Measurements from ENCODE around the gene TTLL11. TPM values are rescaled to one million over a fixed set of nuclear protein-coding genes. Genes with fewer than 3 reads are reported as not detected.

TTLL11 gene
- total RNA-seq, 1 donor from 2014 or later: 6.7 TPM

GRCh38 chr9:122110100-122110833 is 17.2 kb upstream of the TTLL11 start:
- DNase-seq: no peak

DNA sequence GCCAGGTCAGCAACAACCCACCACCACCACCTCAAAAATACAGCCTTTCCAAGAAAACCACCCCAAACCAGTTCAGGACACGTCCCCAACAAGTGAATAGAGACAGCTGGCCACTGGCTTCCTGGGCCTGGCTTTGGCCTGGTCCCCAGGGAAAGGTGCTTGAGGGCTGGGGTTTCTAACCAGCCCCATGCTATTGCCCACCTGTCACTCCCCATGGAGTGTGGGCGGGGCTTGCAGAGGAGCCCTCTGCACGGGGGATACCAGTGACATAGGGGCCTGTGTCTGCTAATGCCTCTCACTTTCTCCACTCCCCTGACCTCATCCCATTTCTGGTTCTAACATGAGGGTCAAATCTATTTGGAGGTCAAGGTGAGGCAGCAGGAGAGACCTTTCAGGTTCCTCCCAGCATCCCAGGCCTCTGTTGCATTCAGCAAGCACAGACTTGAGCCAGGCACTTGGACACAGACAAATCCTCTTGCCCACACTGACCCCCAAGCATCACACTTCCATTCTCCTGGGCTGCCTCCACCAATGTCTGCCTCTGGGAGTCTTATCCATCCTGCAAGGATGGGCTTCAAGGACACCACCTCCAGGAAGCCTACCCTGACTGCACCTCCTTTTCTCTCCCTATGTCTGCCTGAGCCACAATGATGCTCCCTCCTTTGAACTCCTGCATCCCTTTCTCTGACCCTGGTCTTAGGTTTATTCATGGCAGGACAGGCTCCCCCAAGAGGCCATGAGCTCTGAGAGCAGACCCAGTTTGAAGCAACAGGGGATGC is 16.1 kb upstream of the TTLL11 start:
- no peak for DNase-seq

DNA sequence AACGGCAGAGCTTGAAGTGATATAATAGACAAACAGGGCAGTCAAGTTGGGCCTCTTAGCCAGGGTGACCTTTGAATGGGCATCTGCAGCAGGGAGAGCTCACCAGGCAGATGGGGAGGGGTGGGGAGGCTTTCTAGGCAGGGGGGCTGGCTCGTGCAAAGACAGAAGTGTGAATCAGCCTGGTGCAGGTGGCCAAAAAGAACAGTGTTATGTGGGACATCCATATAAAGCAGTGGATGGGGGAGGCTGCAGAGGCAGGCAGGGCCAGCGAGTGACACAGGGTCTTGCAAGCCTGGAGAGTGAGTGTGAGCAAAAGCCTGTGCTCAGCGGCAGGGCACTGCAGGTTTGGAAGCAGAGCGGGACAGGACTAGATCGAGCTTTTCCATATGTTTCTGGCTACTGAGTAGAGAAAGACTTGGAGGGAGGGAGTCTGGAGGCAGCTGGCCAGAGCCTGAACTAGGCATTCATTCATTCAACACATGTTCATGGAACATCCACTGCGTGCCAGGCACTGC is 14.2 kb upstream of the TTLL11 start:
- DNase-seq: no peak

GRCh38 chr9:122106576-122106975 is 13.5 kb upstream of the TTLL11 start:
- DNase-seq: no peak

- DNase-seq: no peak
Measured at GRCh38 chr9:122103985-122104384, 10.9 kb upstream of the TTLL11 start.

DNA sequence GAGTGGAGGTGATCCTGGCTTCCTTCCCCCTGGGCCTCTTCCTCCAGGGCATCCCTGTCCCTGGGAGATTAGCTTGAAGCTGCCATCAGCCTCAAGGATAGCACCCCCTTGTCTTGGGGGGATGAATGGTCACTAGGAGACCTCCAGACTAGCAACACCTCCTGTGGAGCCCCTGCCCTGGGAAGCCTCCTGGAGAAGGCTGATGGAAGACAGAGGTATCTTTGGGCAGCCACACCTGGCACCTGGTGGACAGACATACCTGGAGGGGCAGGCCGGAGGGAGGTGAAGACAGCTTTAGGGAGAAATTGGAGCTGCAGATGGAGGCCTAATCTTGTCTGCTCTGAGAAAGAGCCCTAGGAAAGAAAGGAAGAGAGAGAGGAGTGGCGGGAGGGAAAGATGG is 9.0 kb upstream of the TTLL11 start:
- DNase-seq: no peak

- no peak for DNase-seq
Measured at GRCh38 chr9:122100756-122101155, 7.6 kb upstream of the TTLL11 start.

- peak; percentile 43 for DNase-seq
Measured at GRCh38 chr9:122099271-122099869, 6.3 kb upstream of the TTLL11 start.

DNA sequence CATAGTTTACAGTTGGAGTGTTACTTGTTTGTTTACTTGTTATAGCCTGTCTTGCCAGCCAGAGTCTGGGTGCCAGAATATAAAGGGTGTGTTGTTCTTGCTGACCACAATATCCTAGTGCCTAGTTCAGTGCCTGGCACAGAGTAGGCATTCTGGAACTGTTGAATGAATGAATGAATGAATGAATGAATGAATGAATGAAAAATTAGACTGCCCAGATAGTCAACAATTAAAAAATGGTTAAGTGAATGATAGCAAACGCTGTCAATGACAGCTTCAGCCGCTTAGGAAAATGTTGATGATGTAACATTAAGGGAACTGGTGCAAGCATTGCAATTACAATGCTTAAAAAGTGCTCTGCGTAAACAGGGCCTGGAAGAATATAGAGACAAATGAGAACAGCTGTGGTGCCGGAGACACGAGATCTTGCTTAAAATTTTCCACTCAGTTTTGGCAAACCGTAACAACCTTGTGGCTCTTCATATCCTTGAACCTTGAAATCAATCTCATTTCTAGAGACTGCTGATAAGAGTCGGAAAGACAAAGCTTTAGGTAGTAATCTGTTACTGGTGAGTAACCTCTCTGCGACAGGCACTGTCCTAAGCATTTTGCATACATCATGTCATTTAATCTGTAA is 4.7 kb upstream of the TTLL11 start:
- DNase-seq: no peak

GRCh38 chr9:122096620-122097415 is 3.7 kb upstream of the TTLL11 start:
- no peak for DNase-seq

- no peak for DNase-seq
Measured at GRCh38 chr9:122095010-122095767, 2.1 kb upstream of the TTLL11 start.

- no peak for DNase-seq
Measured at GRCh38 chr9:122091682-122092592, 1.2 kb downstream of the TTLL11 start.

DNA sequence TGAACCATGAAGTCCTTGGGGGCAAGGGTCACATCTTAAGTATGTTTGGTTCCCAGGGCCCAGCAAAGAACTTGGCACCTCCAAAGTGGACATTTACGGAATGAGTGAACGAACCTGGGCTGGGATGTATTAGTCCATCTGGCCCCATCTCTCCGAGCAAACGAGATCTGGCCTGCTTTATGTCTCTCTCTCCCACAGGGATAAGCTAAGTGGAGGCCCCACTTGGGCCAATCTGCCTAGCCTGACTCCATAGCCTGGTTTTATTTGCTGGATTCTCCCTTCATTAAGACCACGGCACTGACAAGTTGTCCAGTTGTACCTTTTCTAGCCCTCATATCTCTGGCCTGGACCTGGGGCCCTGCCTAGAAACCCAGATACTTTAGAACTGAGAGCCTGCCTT is 2.1 kb downstream of the TTLL11 start:
- no peak for DNase-seq

- no peak for DNase-seq
Measured at GRCh38 chr9:122090287-122090883, 2.7 kb downstream of the TTLL11 start.

- DNase-seq: no peak
Measured at GRCh38 chr9:122088880-122089706, 4.0 kb downstream of the TTLL11 start.

- no peak for DNase-seq
Measured at GRCh38 chr9:122087406-122088200, 5.5 kb downstream of the TTLL11 start.

DNA sequence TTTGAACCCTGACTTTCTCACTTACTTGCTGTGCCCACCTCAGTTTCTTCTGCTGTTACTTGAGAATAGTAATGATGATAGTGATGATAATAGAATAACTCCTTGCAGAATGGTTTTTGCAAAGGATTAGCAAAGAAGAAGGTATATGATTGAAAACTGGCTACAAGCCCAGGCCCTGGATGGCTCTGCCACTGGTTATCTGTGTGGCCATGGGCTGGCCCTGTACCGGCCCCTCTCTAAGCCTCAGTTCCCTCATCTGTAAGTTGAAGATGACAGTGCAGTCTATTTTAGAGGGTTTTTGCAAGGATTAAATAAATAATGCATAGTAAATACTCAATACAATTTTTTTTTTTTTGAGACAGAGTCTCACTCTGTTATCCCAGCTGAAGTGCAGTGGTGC is 6.2 kb downstream of the TTLL11 start:
- no peak for DNase-seq

GRCh38 chr9:122085260-122085659 is 7.8 kb downstream of the TTLL11 start:
- no peak for DNase-seq

Data from skin of body (tissue), 2 donors.